NT2/D1 (cell line): ENCODE measurements around the gene WDR31.
"Not testable (repeated sequence)": the region's sequence is repeated elsewhere in the genome, so short reads cannot be mapped to it uniquely, and the experiment has no call there.

ENCODE experiments used
- YY1 ChIP-seq: IDR thresholded peaks from 2 replicates; pipeline ENCODE4 v1.6.1; 2011; ENCODE audit not compliant: insufficient read length, insufficient read depth
- ZNF274 ChIP-seq: IDR thresholded peaks from 2 replicates; pipeline ENCODE4 v1.6.1; 2011; ENCODE audit warnings: mild to moderate bottlenecking, low read depth, low read length

GRCh38 chr9:113379829-113380210 is 39.7 kb upstream of the WDR31 start:
- TF ChIP-seq YY1, ZNF274: not testable (repeated sequence)
